Dorsolateral prefrontal cortex (tissue), 118 donors: ENCODE measurements around the gene LIMS4. TPM values are rescaled to one million over a fixed set of nuclear protein-coding genes. Genes with fewer than 3 reads are reported as not detected.

Source experiments
- total RNA-seq, 120 experiments: library from RNA; stranded (reverse); gene quantifications; one replicate each; pipeline versions ENCODE4 v1.2.3 to v1.2.4, GENCODE V29; 2022

LIMS4 gene
- total RNA-seq, 120 experiments from 2014 or later = 0.29 to 3.0 (median 0.80) TPM; not detected in 23

Other genes with a start within 250 kb of the LIMS4 start
- 100 to 1,000 TPM in 15 of 120 experiments, 10 to 100 TPM in 105; 29.3 to 136 (median 67.9) TPM for gene RGPD6, start 104.4 kb upstream of the LIMS4 start, total RNA-seq
- 1 to 10 TPM in 37 of 120 experiments, under 1 TPM in 71, not detected in 12; 0.15 to 3.0 (median 0.78) TPM for gene BUB1, start 205.2 kb upstream of the LIMS4 start, total RNA-seq